HL-60/S4 (cell line): ENCODE measurements around the gene BTBD9.

Experiments
- in situ Hi-C: fragments of 300-500 bp; cut with MboI; formaldehyde crosslinking; loops from 2 replicates; pipeline ENCODE4 v1.14.3; 2022; ENCODE audit warnings: low sequenced_read_pairs

Gene BTBD9

GRCh38 chr6:38487423-38487822 is 152.3 kb downstream of the BTBD9 start:
- in situ Hi-C loops: loop anchor here (25.0 kb wide), 2 partner anchors 450 to 775 kb away; no protein-coding TSS in a partner anchor

- in situ Hi-C loops: loop anchor here (25.0 kb wide), 2 partner anchors 448 to 773 kb away; no protein-coding TSS in a partner anchor
These were observed 154.2 kb downstream of the BTBD9 start for GRCh38 chr6:38485488-38485887.

- in situ Hi-C loops: loop anchor here (25.0 kb wide), 2 partner anchors 447 to 772 kb away; no protein-coding TSS in a partner anchor
These were observed 155.1 kb downstream of the BTBD9 start for GRCh38 chr6:38484656-38485055.

GRCh38 chr6:38483526-38483925 is 156.2 kb downstream of the BTBD9 start:
- in situ Hi-C loops: loop anchor here (25.0 kb wide), 2 partner anchors 446 to 771 kb away; no protein-coding TSS in a partner anchor

GRCh38 chr6:38482466-38482865 is 157.3 kb downstream of the BTBD9 start:
- in situ Hi-C loops: loop anchor here (25.0 kb wide), 2 partner anchors 445 to 770 kb away; no protein-coding TSS in a partner anchor

- in situ Hi-C loops: loop anchor here (25.0 kb wide), 2 partner anchors 445 to 770 kb away; no protein-coding TSS in a partner anchor
These were observed 157.9 kb downstream of the BTBD9 start for GRCh38 chr6:38481851-38482250.

- in situ Hi-C loops: loop anchor here (25.0 kb wide), 2 partner anchors 444 to 769 kb away; no protein-coding TSS in a partner anchor
These were observed 158.4 kb downstream of the BTBD9 start for GRCh38 chr6:38481211-38481836.

GRCh38 chr6:38480036-38480435 is 159.7 kb downstream of the BTBD9 start:
- in situ Hi-C loops: loop anchor here (25.0 kb wide), 2 partner anchors 443 to 768 kb away; no protein-coding TSS in a partner anchor

GRCh38 chr6:38479331-38479730 is 160.4 kb downstream of the BTBD9 start:
- in situ Hi-C loops: loop anchor here (25.0 kb wide), 2 partner anchors 442 to 767 kb away; no protein-coding TSS in a partner anchor

- in situ Hi-C loops: loop anchor here (25.0 kb wide), 2 partner anchors 440 to 765 kb away; no protein-coding TSS in a partner anchor
These were observed 162.0 kb downstream of the BTBD9 start for GRCh38 chr6:38477680-38478260.

GRCh38 chr6:38476888-38477287 is 162.8 kb downstream of the BTBD9 start:
- in situ Hi-C loops: loop anchor here (25.0 kb wide), 2 partner anchors 440 to 765 kb away; no protein-coding TSS in a partner anchor

- in situ Hi-C loops: loop anchor here (25.0 kb wide), 2 partner anchors 439 to 764 kb away; no protein-coding TSS in a partner anchor
These were observed 163.6 kb downstream of the BTBD9 start for GRCh38 chr6:38476141-38476540.

- in situ Hi-C loops: no loop called here
These were observed 169.2 kb downstream of the BTBD9 start for GRCh38 chr6:38470548-38470947.

GRCh38 chr6:38467566-38467965 is 172.2 kb downstream of the BTBD9 start:
- in situ Hi-C loops: no loop called here

- in situ Hi-C loops: no loop called here
These were observed 179.5 kb downstream of the BTBD9 start for GRCh38 chr6:38460186-38460585.

GRCh38 chr6:38459291-38459690 is 180.4 kb downstream of the BTBD9 start:
- in situ Hi-C loops: no loop called here

GRCh38 chr6:38453861-38454260 is 185.9 kb downstream of the BTBD9 start:
- in situ Hi-C loops: no loop called here

- in situ Hi-C loops: no loop called here
These were observed 186.7 kb downstream of the BTBD9 start for GRCh38 chr6:38452816-38453660.

- in situ Hi-C loops: no loop called here
These were observed 189.0 kb downstream of the BTBD9 start for GRCh38 chr6:38450717-38451116.

- in situ Hi-C loops: no loop called here
These were observed 193.8 kb downstream of the BTBD9 start for GRCh38 chr6:38445925-38446324.

- in situ Hi-C loops: no loop called here
These were observed 194.4 kb downstream of the BTBD9 start for GRCh38 chr6:38445336-38445735.
